ENCODE measurements around the gene CCNQ.

- TF ChIP-seq CTCF (IDR thresholded peaks at IDR 0.05): no peak
- TF ChIP-seq ZFX (IDR thresholded peaks at IDR 0.05; ENCODE audit: borderline replicate concordance): no peak
Observed at GRCh38 chrX:153599192-153600031, 473 bp upstream of the CCNQ start.
